Endothelial cell of umbilical vein (primary cell): ENCODE measurements around the gene ZFPM1. TPM values are rescaled to one million over a fixed set of nuclear protein-coding genes. Genes with fewer than 3 reads are reported as not detected.

ENCODE experiments used
- BruUV-seq: library from RNA; stranded (reverse); fragments of 400-500 nt; replicated peaks from 2 replicates; lab custom pipeline; 2021; lab: Mats Ljungman, UMichigan
- CTCF ChIA-PET: fragments of 300-600, 350-600 bp; sonication (Branson Sonifier 250); formaldehyde crosslinking; loops from one replicate; lab custom pipeline; 2021; ENCODE audit warnings: antibody characterized with exemption, inconsistent platforms; lab: Charles Lee
- POLR2A ChIA-PET: fragments of 300-600, 350-600 bp; sonication (Branson Sonifier 250); formaldehyde crosslinking; loops from one replicate; lab custom pipeline; 2021; ENCODE audit warnings: antibody characterized with exemption, inconsistent platforms; lab: Charles Lee
- DNase-seq: peaks from one replicate; pipeline ENCODE4 v3.0.0-alpha.2; 2011; ENCODE audit warnings: low read depth, low spot score
- FAIRE-seq: peaks from 2 replicates; lab custom pipeline; 2011; peaks lifted over from hg19 to GRCh38; lab: Jason Lieb, UNC
- H2AFZ ChIP-seq: 2 replicates; pipeline ENCODE4 v1.6.0; 2012; ENCODE audit warnings: low read depth, low read length, control low read depth, inconsistent platforms
- H3K27ac ChIP-seq: 2 replicates; pipeline ENCODE4 v1.5.1; 2011; ENCODE audit warnings: low read depth, mild to moderate bottlenecking, control low read depth, low read length, moderate library complexity; ENCODE audit not compliant: insufficient read depth
- H3K27me3 ChIP-seq, 2 experiments: 2 replicates each; pipeline versions ENCODE4 v1.6.0 to v1.6.1; 2011; ENCODE audit warnings: low read length in 2 of 2, mixed read lengths in 1 of 2; ENCODE audit not compliant: control insufficient read depth in 2 of 2, insufficient read depth in 2 of 2
- H3K36me3 ChIP-seq, 2 experiments: 2 replicates in 1 of 2; 3 replicates in 1 of 2; pipeline ENCODE4 v1.5.1; 2011; ENCODE audit warnings: low read length in 2 of 2, mild to moderate bottlenecking in 1 of 2, moderate library complexity in 1 of 2; ENCODE audit not compliant: control insufficient read depth in 2 of 2, insufficient read depth in 2 of 2; ENCODE audit errors: extremely low read depth in 1 of 2
- H3K4me1 ChIP-seq: 3 replicates; pipeline ENCODE4 v1.5.1; 2011; ENCODE audit warnings: mild to moderate bottlenecking, low read length; ENCODE audit not compliant: control insufficient read depth, insufficient read depth; ENCODE audit errors: extremely low read depth
- H3K4me2 ChIP-seq: 2 replicates; pipeline ENCODE4 v1.6.1; 2011; ENCODE audit warnings: low read length, control low read depth, mixed read lengths; ENCODE audit not compliant: insufficient read depth
- H3K4me3 ChIP-seq, 3 experiments: fragments of 200-600 bp in 1 of 3; sonication (generic), shearing (Covaris generic) in 1 of 3; replicated peaks in 1 of 3; 2 replicates each; pipeline ENCODE4 v1.5.1; 2011 to 2016; ENCODE audit warnings: control low read depth in 3 of 3, low read length in 3 of 3, mild to moderate bottlenecking in 2 of 3, inconsistent platforms in 1 of 3, low read depth in 1 of 3, moderate library complexity in 1 of 3; ENCODE audit not compliant: insufficient read depth in 1 of 3
- H3K79me2 ChIP-seq: 2 replicates; pipeline ENCODE4 v1.6.0; 2012; ENCODE audit warnings: low read length, inconsistent platforms; ENCODE audit not compliant: control insufficient read depth, insufficient read depth
- H3K9ac ChIP-seq: replicated peaks from 2 replicates; pipeline ENCODE3; 2011; ENCODE audit warnings: low read length, control low read depth; ENCODE audit not compliant: insufficient read depth; ENCODE audit errors: extremely low read depth
- H3K9me1 ChIP-seq: replicated peaks from 3 replicates; pipeline ENCODE4 v1.6.0; 2011; ENCODE audit warnings: mild to moderate bottlenecking, low read length; ENCODE audit not compliant: control insufficient read depth, insufficient read depth; ENCODE audit errors: extremely low read depth
- H3K9me3 ChIP-seq: replicated peaks from 2 replicates; pipeline ENCODE4 v1.5.1; 2012; ENCODE audit warnings: low read length, inconsistent platforms; ENCODE audit not compliant: control insufficient read depth, insufficient read depth
- H4K20me1 ChIP-seq: replicated peaks from 2 replicates; pipeline ENCODE3; 2011; ENCODE audit warnings: mild to moderate bottlenecking, low read length; ENCODE audit not compliant: control insufficient read depth, insufficient read depth; ENCODE audit errors: extremely low read depth
- CTCF ChIP-seq, 2 donors: IDR thresholded peaks; 1 replicate in 1 of 2; 2 replicates in 1 of 2; pipeline ENCODE4 v1.5.1; 2011; ENCODE audit warnings: low read length in 2 of 2, mild to moderate bottlenecking in 2 of 2, moderate library complexity in 2 of 2, control low read depth in 1 of 2, inconsistent platforms in 1 of 2, low read depth in 1 of 2; ENCODE audit not compliant: insufficient read depth in 1 of 2; ENCODE audit errors: extremely low read depth in 1 of 2
- EZH2 ChIP-seq: IDR thresholded peaks from 2 replicates; pipeline ENCODE4 v1.6.1; 2012; ENCODE audit warnings: borderline replicate concordance, low read depth, mild to moderate bottlenecking, moderate library complexity, low read length, inconsistent platforms; ENCODE audit not compliant: severe bottlenecking
- FOS ChIP-seq: IDR thresholded peaks from 2 replicates; pipeline ENCODE4 v1.6.1; 2011; ENCODE audit warnings: mild to moderate bottlenecking, low read length, moderate library complexity, borderline replicate concordance; ENCODE audit not compliant: insufficient read depth
- GATA2 ChIP-seq: IDR thresholded peaks from 2 replicates; pipeline ENCODE4 v1.7.0; 2011; ENCODE audit warnings: low read depth, mild to moderate bottlenecking, moderate library complexity, mixed read lengths, low read length; ENCODE audit not compliant: insufficient read length, insufficient read depth
- JUN ChIP-seq: IDR thresholded peaks from 2 replicates; pipeline ENCODE4 v1.6.1; 2011; ENCODE audit warnings: borderline replicate concordance, low read depth; ENCODE audit not compliant: insufficient read length, insufficient read depth
- MAX ChIP-seq: IDR thresholded peaks from 2 replicates; pipeline ENCODE4 v1.6.1; 2011; ENCODE audit not compliant: insufficient read depth, insufficient read length
- MYC ChIP-seq: IDR thresholded peaks from one replicate; pipeline ENCODE4 v1.6.1; 2011; ENCODE audit warnings: mild to moderate bottlenecking, low read depth, low read length
- POLR2A ChIP-seq: IDR thresholded peaks from 2 replicates; pipeline ENCODE4 v1.6.1; 2012; ENCODE audit warnings: low read depth, mild to moderate bottlenecking, control low read depth, low read length
- POLR2AphosphoS5 ChIP-seq: IDR thresholded peaks from 2 replicates; pipeline ENCODE4 v1.6.1; 2012; ENCODE audit warnings: low read depth, mild to moderate bottlenecking, control low read depth, low read length, moderate library complexity; ENCODE audit not compliant: insufficient read depth
- dilution Hi-C: fragments of 300-500 bp; cut with MboI; formaldehyde crosslinking; loops from one replicate; pipeline ENCODE4 v1.15.0; 2019; ENCODE audit warnings: low sequenced_read_pairs; ENCODE audit not compliant: extremely low pct_ligation_motif_present
- intact Hi-C: fragments of 100-400 bp; cut with micrococcal nuclease; formaldehyde crosslinking; loops from one replicate; pipeline ENCODE4 v1.10.0; 2022
- polyA plus RNA-seq, 4 experiments: library from polyadenylated mRNA; depleted of rRNA in 3 of 4; stranded (reverse) in 3 of 4; unstranded in 1 of 4; fragments of >200 nt; gene quantifications; 2 replicates each; pipeline versions ENCODE4 v1.2.1 to v1.2.3, GENCODE V29; 2011 to 2012; ENCODE audit warnings: missing spikeins in 1 of 4
- total RNA-seq: library from RNA; stranded (reverse); gene quantifications from 2 replicates; pipeline ENCODE4 v1.2.3, GENCODE V29; 2021

ZFPM1 gene
- total and polyA plus RNA-seq, 2 donors (not counting 3 experiments of a cell fraction or from before 2014, with no cell fraction given): 0.37 to 7.5 TPM

GRCh38 chr16:88576307-88576706 lies 123.2 kb downstream of the ZFPM1 start:
- ChIA-PET CTCF (no interaction called here), POLR2A (no interaction called here)
- Histone ChIP-seq H3K9me1 (no peaks in the 10 kb centered on the region), H3K27ac (no peak overlapping the region), H3K36me3 (peaks cover 11 to 36% of the 10 kb centered on the region in 2 experiments), H3K4me2 (no peak overlapping the region), H3K4me3 (no peak overlapping the region), H3K4me1 (peaks cover 4% of the 10 kb centered on the region), H3K9me3 (no peaks in the 10 kb centered on the region), H3K27me3 (no peaks in the 10 kb centered on the region), H3K79me2 (peaks cover 56% of the 10 kb centered on the region), H4K20me1 (no peaks in the 10 kb centered on the region), H2AFZ (no peak overlapping the region), H3K9ac (no peak overlapping the region)
- DNase-seq (no peak), FAIRE-seq (no peak)
- no TSS peak for BruUV-seq
- dilution Hi-C loops: no loop called here
- intact Hi-C loops: no loop called here
- TF ChIP-seq POLR2A (no peak), FOS (no peak), POLR2AphosphoS5 (no peak), EZH2 (no peak), GATA2 (no peak), JUN (no peak), MAX (no peak), MYC (no peak), CTCF (IDR thresholded peaks at IDR 0.05; ENCODE audit: extremely low read depth in 1 of 2, insufficient read depth in 1 of 2, low read depth in 1 of 2, low read length in 2 of 2) (no peak)
